Right lobe of liver (tissue), 4 donors: Measurements from ENCODE around the gene DNAJC12.

Experiments
- CTCF ChIP-seq, 4 donors: fragments of 200-600 bp in 3 of 4; fragments of 450-650 bp in 1 of 4; IDR thresholded peaks; one replicate each; pipeline versions ENCODE4 v1.5.1 to v1.8.0; 2016 to 2022; ENCODE audit warnings: antibody characterized with exemption in 4 of 4, mild to moderate bottlenecking in 2 of 4
- POLR2A ChIP-seq: fragments of 450-650 bp; IDR thresholded peaks from one replicate; pipeline ENCODE4 v1.6.1; 2017; ENCODE audit warnings: antibody characterized with exemption, mild to moderate bottlenecking
- donor health status: DM: no; HTN: no; CAD: no.
- donor health status: DM: no; HTN: no; CAD: no.
- donor health status: DM: no; HTN: yes; CAD: no.

GRCh38 chr10:67864607-67865371, 26.8 kb upstream of the DNAJC12 start:
- no peak for TF ChIP-seq CTCF (IDR thresholded peaks at IDR 0.05)
- TF ChIP-seq POLR2A: no peak
